Measurements from ENCODE around the gene SNX10.

The SNX10 gene

DNA sequence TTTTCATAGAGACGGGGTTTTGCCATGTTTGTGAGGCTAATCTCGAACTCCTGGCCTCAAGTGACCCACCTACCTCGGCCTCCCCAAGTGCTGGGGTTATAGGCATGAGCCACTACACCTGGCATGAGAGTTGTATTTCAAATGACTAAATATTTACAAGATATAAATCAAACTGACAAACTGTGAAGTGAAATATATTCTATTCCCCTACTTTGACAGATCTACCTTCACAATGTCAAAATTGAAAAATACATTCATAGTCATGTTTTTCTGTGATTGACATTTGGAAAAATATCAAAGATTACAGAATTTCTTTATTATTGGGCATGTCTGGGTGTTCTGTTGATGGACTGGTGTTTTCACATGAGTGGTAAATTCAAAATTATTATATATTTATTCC is 16.4 kb upstream of the SNX10 start:
- DNase-seq (ENCODE audit: low read depth): no peak
- no peak overlapping the region for H3K4me3 ChIP-seq (replicated peaks; ENCODE audit: low read depth, low read length)
- TF ChIP-seq, protein P1, sequence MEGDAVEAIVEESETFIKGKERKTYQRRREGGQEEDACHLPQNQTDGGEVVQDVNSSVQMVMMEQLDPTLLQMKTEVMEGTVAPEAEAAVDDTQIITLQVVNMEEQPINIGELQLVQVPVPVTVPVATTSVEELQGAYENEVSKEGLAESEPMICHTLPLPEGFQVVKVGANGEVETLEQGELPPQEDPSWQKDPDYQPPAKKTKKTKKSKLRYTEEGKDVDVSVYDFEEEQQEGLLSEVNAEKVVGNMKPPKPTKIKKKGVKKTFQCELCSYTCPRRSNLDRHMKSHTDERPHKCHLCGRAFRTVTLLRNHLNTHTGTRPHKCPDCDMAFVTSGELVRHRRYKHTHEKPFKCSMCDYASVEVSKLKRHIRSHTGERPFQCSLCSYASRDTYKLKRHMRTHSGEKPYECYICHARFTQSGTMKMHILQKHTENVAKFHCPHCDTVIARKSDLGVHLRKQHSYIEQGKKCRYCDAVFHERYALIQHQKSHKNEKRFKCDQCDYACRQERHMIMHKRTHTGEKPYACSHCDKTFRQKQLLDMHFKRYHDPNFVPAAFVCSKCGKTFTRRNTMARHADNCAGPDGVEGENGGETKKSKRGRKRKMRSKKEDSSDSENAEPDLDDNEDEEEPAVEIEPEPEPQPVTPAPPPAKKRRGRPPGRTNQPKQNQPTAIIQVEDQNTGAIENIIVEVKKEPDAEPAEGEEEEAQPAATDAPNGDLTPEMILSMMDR (IDR thresholded peaks at IDR 0.05; ENCODE audit: low read length, missing control alignments): no peak

GRCh38 chr7:26278770-26279169 is 12.9 kb upstream of the SNX10 start:
- no peak overlapping the region for H3K4me3 ChIP-seq (replicated peaks; ENCODE audit: low read depth, low read length)
- no peak for DNase-seq (ENCODE audit: low read depth)
- TF ChIP-seq, protein P1 (IDR thresholded peaks at IDR 0.05; ENCODE audit: low read length, missing control alignments): peak; percentile 17

DNA sequence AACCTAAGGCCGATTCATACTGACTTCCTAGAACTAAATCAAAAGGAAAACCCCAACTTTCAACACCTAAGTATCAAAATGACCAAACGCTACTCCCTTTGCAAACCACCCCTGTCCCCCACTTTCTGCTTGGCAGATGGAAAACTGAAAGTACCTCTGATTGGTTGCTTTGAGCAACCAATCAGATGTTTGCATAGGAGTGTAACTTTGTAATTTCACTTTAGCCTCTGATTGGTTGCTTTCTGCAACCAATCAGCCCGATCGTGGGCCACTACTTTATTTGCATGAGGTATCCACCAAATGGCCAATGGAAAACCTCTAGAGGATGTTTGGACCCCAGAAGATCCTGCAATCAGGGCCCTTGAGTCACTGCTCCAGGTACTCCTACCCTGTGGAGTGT is 12.3 kb upstream of the SNX10 start:
- DNase-seq (ENCODE audit: low read depth): no peak
- no peak overlapping the region for H3K4me3 ChIP-seq (replicated peaks; ENCODE audit: low read depth, low read length)

GRCh38 chr7:26280097-26280496 is 11.6 kb upstream of the SNX10 start:
- TF ChIP-seq, protein P1 (IDR thresholded peaks at IDR 0.05; ENCODE audit: low read length, missing control alignments): no peak
- DNase-seq (ENCODE audit: low read depth): no peak
- no peak overlapping the region for H3K4me3 ChIP-seq (replicated peaks; ENCODE audit: low read depth, low read length)

More for the DNA sequence above, 12.3 kb upstream of the SNX10 start:
- TF ChIP-seq, protein P1 (IDR thresholded peaks at IDR 0.05; ENCODE audit: low read length, missing control alignments): no peak

- DNase-seq (ENCODE audit: low read depth): no peak
- TF ChIP-seq, protein P1 (IDR thresholded peaks at IDR 0.05; ENCODE audit: low read length, missing control alignments): no peak
- no peak overlapping the region for H3K4me3 ChIP-seq (replicated peaks; ENCODE audit: low read depth, low read length)
These were observed 10.9 kb upstream of the SNX10 start for GRCh38 chr7:26280723-26281122.

DNA sequence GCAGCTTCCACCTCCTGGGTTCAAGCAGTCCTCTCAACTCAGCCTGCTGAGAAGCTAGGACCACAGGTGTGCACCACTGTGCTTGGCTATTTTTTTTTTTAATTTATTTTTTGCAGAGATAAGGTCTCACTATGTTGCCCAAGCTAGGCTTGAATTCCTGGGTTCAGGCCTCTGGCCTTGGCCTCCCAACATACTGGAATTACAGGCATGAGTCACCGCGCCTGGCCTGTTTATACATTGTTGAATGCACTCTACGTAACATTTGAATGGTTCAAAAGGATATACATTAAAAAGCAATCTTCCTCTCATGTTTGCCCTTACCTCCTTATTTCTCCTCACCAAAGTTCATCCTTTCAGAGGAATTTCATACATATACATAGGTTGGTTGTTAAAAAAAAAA is 7.2 kb upstream of the SNX10 start:
- no peak overlapping the region for H3K4me3 ChIP-seq (replicated peaks; ENCODE audit: low read depth, low read length)
- TF ChIP-seq, protein P1 (IDR thresholded peaks at IDR 0.05; ENCODE audit: low read length, missing control alignments): no peak
- no peak for DNase-seq (ENCODE audit: low read depth)

- no peak overlapping the region for H3K4me3 ChIP-seq (replicated peaks; ENCODE audit: low read depth, low read length)
- DNase-seq (ENCODE audit: low read depth): no peak
- TF ChIP-seq, protein P1 (IDR thresholded peaks at IDR 0.05; ENCODE audit: low read length, missing control alignments): no peak
These were observed 6.5 kb upstream of the SNX10 start for GRCh38 chr7:26284995-26285632.

Measured in fibroblast of pulmonary artery (primary cell).